DOHH2 (cell line): ENCODE data around the gene MGST1.

Experiments used
- H3F3A ChIP-seq: fragments of 200-600 bp; sonication (generic), shearing (Covaris generic); 2 replicates; pipeline ENCODE4 v1.6.0; 2016; ENCODE audit warnings: antibody characterized with exemption, mild to moderate bottlenecking; ENCODE audit not compliant: control insufficient read depth, insufficient read depth
- H3K27ac ChIP-seq: fragments of 200-600 bp; sonication (generic); 2 replicates; pipeline ENCODE4 v1.5.1; 2014; ENCODE audit warnings: low read depth, mild to moderate bottlenecking, low read length, moderate library complexity
- H3K27me3 ChIP-seq: fragments of 200-600 bp; sonication (generic); 2 replicates; pipeline ENCODE4 v1.6.1; 2014; ENCODE audit warnings: mild to moderate bottlenecking, low read length, mixed read lengths; ENCODE audit not compliant: control insufficient read depth
- H3K36me3 ChIP-seq: fragments of 200-600 bp; sonication (generic); 2 replicates; pipeline ENCODE4 v1.6.1; 2014; ENCODE audit warnings: mild to moderate bottlenecking, low read length, moderate library complexity, mixed read lengths; ENCODE audit not compliant: control insufficient read depth
- H3K4me1 ChIP-seq: fragments of 200-600 bp; sonication (generic); 2 replicates; pipeline ENCODE4 v1.6.1; 2014; ENCODE audit warnings: mild to moderate bottlenecking, low read length, mixed read lengths; ENCODE audit not compliant: control insufficient read depth
- H3K4me2 ChIP-seq: fragments of 200-600 bp; sonication (generic); 2 replicates; pipeline ENCODE4 v1.6.0; 2014; ENCODE audit warnings: mild to moderate bottlenecking, low read length, moderate library complexity
- H3K4me3 ChIP-seq: fragments of 200-600 bp; sonication (generic); 2 replicates; pipeline ENCODE4 v1.5.1; 2014; ENCODE audit warnings: mild to moderate bottlenecking, low read length, mixed read lengths
- H3K79me2 ChIP-seq: fragments of 200-600 bp; sonication (generic); 2 replicates; pipeline ENCODE4 v1.6.1; 2014; ENCODE audit warnings: mild to moderate bottlenecking, low read length, mixed read lengths; ENCODE audit not compliant: control insufficient read depth
- H3K9me2 ChIP-seq: fragments of 200-600 bp; sonication (generic); replicated peaks from 2 replicates; pipeline ENCODE4 v1.6.1; 2014; ENCODE audit warnings: mild to moderate bottlenecking, low read length, mixed read lengths; ENCODE audit not compliant: control insufficient read depth
- H3K9me3 ChIP-seq: fragments of 200-600 bp; sonication (generic); 2 replicates; pipeline ENCODE4 v1.6.1; 2014; ENCODE audit warnings: antibody characterized with exemption, low read length, mixed read lengths; ENCODE audit not compliant: control insufficient read depth, insufficient read depth
- H4K20me1 ChIP-seq: fragments of 200-600 bp; sonication (generic); 2 replicates; pipeline ENCODE4 v1.6.0; 2014; ENCODE audit warnings: low read depth, mild to moderate bottlenecking, antibody characterized with exemption, low read length, moderate library complexity; ENCODE audit not compliant: control insufficient read depth, insufficient read depth
- CTCF ChIP-seq: fragments of 200-600 bp; sonication (generic); IDR thresholded peaks from one replicate; pipeline ENCODE4 v1.5.1; 2014; ENCODE audit warnings: antibody characterized with exemption, mild to moderate bottlenecking, low read depth, low read length; ENCODE audit not compliant: poor library complexity, severe bottlenecking
- EZH2phosphoT487 ChIP-seq: fragments of 200-600 bp; sonication (generic); IDR thresholded peaks from 2 replicates; pipeline ENCODE4 v1.6.1; 2017; ENCODE audit warnings: borderline replicate concordance, mild to moderate bottlenecking, antibody characterized with exemption, low read length, moderate library complexity, mixed read lengths

The MGST1 gene

GRCh38 chr12:16330560-16330959, 16.9 kb upstream of the MGST1 start:
- no peak overlapping the region for H3K4me3 ChIP-seq
- TF ChIP-seq EZH2phosphoT487 (no peak), CTCF (no peak)
- H3K4me2 ChIP-seq, result no peak overlapping the region
- H3F3A ChIP-seq, result no peaks in the 10 kb centered on the region
- H3K27ac ChIP-seq, result no peak overlapping the region
- no peaks in the 10 kb centered on the region for H3K4me1 ChIP-seq
- H3K79me2 ChIP-seq, result no peaks in the 10 kb centered on the region
- no peaks in the 10 kb centered on the region for H3K9me2 ChIP-seq
- H3K36me3 ChIP-seq, result no peaks in the 10 kb centered on the region
- H3K9me3 ChIP-seq, result peaks cover 6% of the 10 kb centered on the region; the same call in 1 of the 2 replicates
- no peaks in the 10 kb centered on the region for H4K20me1 ChIP-seq
- H3K27me3 ChIP-seq, result no peaks in the 10 kb centered on the region

GRCh38 chr12:16331998-16332397, 15.4 kb upstream of the MGST1 start:
- Histone ChIP-seq H3K27ac (no peak overlapping the region), H3K4me3 (no peak overlapping the region), H3K27me3 (no peaks in the 10 kb centered on the region), H3K9me3 (peaks cover 6% of the 10 kb centered on the region; the same call in 1 of the 2 replicates), H4K20me1 (no peaks in the 10 kb centered on the region), H3K9me2 (no peaks in the 10 kb centered on the region), H3K4me2 (no peak overlapping the region), H3K79me2 (no peaks in the 10 kb centered on the region), H3K36me3 (no peaks in the 10 kb centered on the region), H3F3A (no peaks in the 10 kb centered on the region), H3K4me1 (no peaks in the 10 kb centered on the region)
- TF ChIP-seq CTCF, result no peak
- TF ChIP-seq EZH2phosphoT487, result no peak

GRCh38 chr12:16335838-16336237, 11.6 kb upstream of the MGST1 start:
- Histone ChIP-seq H3K4me1 (no peaks in the 10 kb centered on the region), H3K4me3 (no peak overlapping the region), H3K9me2 (no peaks in the 10 kb centered on the region), H3K4me2 (no peak overlapping the region), H3F3A (no peaks in the 10 kb centered on the region), H4K20me1 (no peaks in the 10 kb centered on the region), H3K27ac (no peak overlapping the region), H3K27me3 (no peaks in the 10 kb centered on the region), H3K9me3 (no peaks in the 10 kb centered on the region), H3K79me2 (no peaks in the 10 kb centered on the region), H3K36me3 (no peaks in the 10 kb centered on the region)
- TF ChIP-seq EZH2phosphoT487 (no peak), CTCF (no peak)

GRCh38 chr12:16344269-16344668, 3.2 kb upstream of the MGST1 start:
- Histone ChIP-seq H3K9me3 (no peaks in the 10 kb centered on the region), H3F3A (no peaks in the 10 kb centered on the region), H4K20me1 (no peaks in the 10 kb centered on the region), H3K9me2 (no peaks in the 10 kb centered on the region), H3K4me3 (no peak overlapping the region), H3K27me3 (no peaks in the 10 kb centered on the region), H3K27ac (no peak overlapping the region), H3K4me1 (no peaks in the 10 kb centered on the region), H3K36me3 (no peaks in the 10 kb centered on the region), H3K79me2 (no peaks in the 10 kb centered on the region), H3K4me2 (no peak overlapping the region)
- TF ChIP-seq CTCF, result no peak
- TF ChIP-seq EZH2phosphoT487, result no peak
